K562 (cell line): Measurements from ENCODE around the gene KCNAB2.

ENCODE experiments used
- BRCA1 ChIP-seq, 2 experiments: fragments of 450-650 bp in 1 of 2; sonication (generic) in 1 of 2; formaldehyde crosslinking in 1 of 2; IDR thresholded peaks; 2 replicates each; pipeline versions ENCODE4 v1.5.0 to v1.6.1; 2017 to 2020; ENCODE audit warnings: mild to moderate bottlenecking in 1 of 2, missing genetic modification reagents in 1 of 2
- CTCF ChIP-seq, 3 experiments: IDR thresholded peaks in 2 of 3; conservative IDR thresholded peaks in 1 of 3; 2 replicates each; pipeline ENCODE4 v1.5.1; 2011 to 2012; ENCODE audit warnings: low read length in 3 of 3, mild to moderate bottlenecking in 3 of 3, control low read depth in 2 of 3, improper control_type of control experiment in 1 of 3, inconsistent platforms in 1 of 3, low read depth in 1 of 3, mixed read lengths in 1 of 3, moderate library complexity in 1 of 3; ENCODE audit not compliant: insufficient read depth in 2 of 3
- POLR2A ChIP-seq: fragments of 450-650 bp; conservative IDR thresholded peaks from 2 replicates; pipeline ENCODE4 v1.6.1; 2016
- RAD21 ChIP-seq, 2 experiments: fragments of 250-450 bp in 1 of 2; fragments of 450-650 bp in 1 of 2; sonication (Bioruptor Pico) in 1 of 2; formaldehyde crosslinking in 1 of 2; IDR thresholded peaks in 1 of 2; conservative IDR thresholded peaks in 1 of 2; 2 replicates each; pipeline versions ENCODE4 v1.4.0 to v1.8.0; 2020 to 2022; ENCODE audit warnings: mild to moderate bottlenecking in 2 of 2, moderate library complexity in 1 of 2
- ZNF512 ChIP-seq: IDR thresholded peaks from 2 replicates; pipeline ENCODE4 v1.6.1; 2016; ENCODE audit warnings: missing genetic modification characterization, missing compliant biosample characterization

DNA sequence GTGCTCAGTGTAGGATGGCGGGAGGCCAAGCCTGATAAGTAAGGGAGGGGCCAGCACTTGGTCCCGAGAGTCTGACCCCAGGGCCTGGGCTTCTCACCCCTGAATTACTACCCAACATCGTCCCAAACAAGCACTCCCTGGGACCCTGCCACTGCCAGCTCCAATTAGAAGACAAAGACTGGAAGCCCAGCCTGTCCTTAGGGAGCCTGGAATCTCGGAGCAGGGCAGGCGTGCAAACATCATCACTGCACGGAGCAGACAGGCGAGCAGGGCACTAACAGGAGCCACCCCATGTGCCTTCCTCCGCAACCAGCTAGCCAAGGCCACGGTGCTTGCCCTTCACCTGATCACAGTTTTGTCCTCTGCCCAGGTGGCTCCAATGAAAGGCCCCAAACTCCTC is 23.2 kb downstream of the KCNAB2 start:
- TF ChIP-seq CTCF (IDR thresholded peaks at IDR 0.05 in 2 of 3, conservative IDR thresholded peaks at IDR 0.05 in 1 of 3; ENCODE audit: insufficient read depth in 2 of 3, low read depth in 1 of 3, low read length in 3 of 3), result no peak
- no peak for TF ChIP-seq POLR2A
- no peak for TF ChIP-seq RAD21 (CRISPR knock-in tag; conservative IDR thresholded peaks at IDR 0.05 in 1 of 2, IDR thresholded peaks at IDR 0.05 in 1 of 2)
- TF ChIP-seq BRCA1 (IDR thresholded peaks at IDR 0.05), result no peak
- no peak for TF ChIP-seq BRCA1 (CRISPR knock-in tag; IDR thresholded peaks at IDR 0.05)
- no peak for TF ChIP-seq ZNF512 (tag)
